ENCODE measurements around the gene GAPDHS. TPM values are rescaled to one million over a fixed set of nuclear protein-coding genes. Genes with fewer than 3 reads are reported as not detected.

GAPDHS gene
- total RNA-seq, 1 donor from 2014 or later: not detected

DNA sequence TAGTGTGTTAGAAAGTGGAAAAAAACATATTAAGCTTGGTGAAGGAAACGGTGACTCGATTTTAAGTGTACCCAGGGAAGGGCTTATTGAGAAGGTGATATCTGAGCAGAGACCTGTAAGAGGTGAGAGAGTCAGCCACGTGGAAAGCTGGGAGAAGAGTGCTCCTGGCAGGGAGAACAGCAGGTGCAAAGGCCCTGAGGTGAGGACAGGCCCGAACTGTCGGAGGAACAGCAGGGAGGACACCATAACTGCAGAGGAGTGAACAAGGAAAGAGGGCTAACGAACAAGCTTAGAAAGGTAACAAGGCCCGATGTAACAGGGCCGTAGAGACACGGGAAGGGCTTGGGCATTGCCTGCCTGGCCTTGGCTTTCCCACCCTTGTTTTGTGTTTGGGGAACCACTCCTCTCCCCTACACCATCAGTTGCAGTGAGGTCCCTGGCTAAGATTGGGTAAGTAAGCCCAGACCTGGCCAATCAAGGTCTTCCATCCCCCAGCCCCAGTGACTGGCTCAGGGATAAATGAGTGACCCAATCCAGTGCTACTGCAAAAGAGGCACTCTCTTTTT, 22.9 kb downstream of the GAPDHS start:
- no peak overlapping the region for H3K27ac Mint-ChIP-seq (ENCODE audit: unreplicated experiment)
- H3K9me3 Mint-ChIP-seq (ENCODE audit: unreplicated experiment): no peaks in the 10 kb centered on the region
- H3K27me3 Mint-ChIP-seq (ENCODE audit: unreplicated experiment): peaks cover 38% of the 10 kb centered on the region
- no peak overlapping the region for H3K4me3 Mint-ChIP-seq (ENCODE audit: unreplicated experiment)
- peaks cover 7% of the 10 kb centered on the region for H3K36me3 Mint-ChIP-seq (ENCODE audit: low read depth, unreplicated experiment)
- no peak for TF ChIP-seq CTCF (IDR thresholded peaks at IDR 0.05; ENCODE audit: unreplicated experiment)
- DNase-seq (ENCODE audit: low spot score): no peak
- peaks cover 3% of the 10 kb centered on the region for H3K4me1 Mint-ChIP-seq (ENCODE audit: unreplicated experiment)

DNA sequence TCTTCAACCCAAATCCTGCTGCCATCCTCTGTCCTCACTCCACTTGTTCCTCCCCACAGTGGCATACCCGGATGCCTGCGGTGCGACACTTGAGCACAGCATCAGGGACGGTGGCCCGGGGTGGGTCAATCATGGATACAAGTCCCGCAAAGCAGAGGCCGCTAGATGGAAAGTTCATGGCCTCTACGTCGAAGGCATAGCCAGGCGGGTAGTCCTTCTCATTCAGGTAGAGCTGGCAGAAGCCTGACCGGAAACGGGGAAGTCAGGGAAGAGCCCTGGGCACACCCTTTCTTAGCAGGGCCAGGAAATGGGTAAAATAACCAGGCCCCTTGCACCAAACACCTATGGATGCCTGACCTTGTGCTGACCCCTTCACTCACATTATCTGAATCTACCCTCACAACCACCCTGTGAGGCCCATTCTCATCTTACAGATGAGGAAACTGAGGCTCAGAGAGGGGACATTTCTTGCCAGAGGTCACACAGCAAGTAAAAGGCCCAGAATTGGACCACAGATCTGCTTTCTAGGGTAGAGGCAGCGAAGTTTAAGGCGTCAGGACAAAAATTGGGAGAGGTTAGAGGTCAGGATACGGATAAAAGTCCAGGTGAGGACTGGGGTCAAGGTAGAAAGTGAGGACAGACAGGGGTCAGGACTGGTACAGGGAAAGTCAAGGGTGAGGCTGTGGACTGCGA, 23.7 kb downstream of the GAPDHS start:
- H3K9me3 Mint-ChIP-seq (ENCODE audit: unreplicated experiment): no peaks in the 10 kb centered on the region
- DNase-seq (ENCODE audit: low spot score): no peak
- H3K27ac Mint-ChIP-seq (ENCODE audit: unreplicated experiment): no peak overlapping the region

DNA sequence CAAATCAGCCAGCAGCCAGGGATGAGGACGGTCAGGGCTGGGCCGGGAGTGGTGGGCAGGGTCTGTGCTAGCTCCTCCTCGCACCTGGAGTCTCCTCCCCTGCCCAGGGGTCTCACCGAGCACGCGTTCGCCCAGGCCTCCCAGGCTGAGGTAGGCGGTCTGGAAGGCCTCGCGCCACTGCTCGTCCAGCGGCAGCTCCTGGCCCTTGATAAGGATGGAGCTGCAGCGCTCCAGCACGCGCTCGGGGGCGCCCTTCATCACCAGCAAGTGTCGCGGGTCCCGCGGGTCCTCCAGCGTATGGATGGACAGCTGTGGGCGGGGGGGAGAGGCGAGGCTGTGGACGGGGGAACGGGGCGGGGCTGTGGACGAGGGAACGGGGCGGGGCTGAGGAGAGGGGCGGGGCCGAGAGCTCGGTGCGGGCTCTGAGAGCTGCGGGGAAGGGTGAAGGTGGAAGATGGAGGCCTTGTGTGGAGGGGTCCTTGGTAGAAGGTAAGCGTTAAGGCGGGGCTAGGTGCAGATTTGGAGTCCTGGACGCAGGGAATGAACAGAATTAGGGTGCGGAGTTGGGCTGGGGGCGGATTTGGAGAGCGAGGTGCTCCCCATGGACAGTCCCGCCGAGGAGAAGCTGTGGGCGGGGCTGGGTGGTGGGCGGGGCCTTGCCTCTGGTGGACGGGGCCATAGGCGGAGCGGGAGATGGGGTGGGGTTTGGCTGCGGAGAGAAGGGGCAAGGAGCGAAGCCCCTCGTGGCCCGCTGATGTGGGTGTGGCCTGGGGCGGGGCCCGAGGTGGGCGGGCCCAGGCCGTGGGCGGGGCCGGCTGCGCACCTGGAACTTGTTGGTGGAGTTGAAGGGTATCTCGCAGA, 24.5 kb downstream of the GAPDHS start:
- peak; percentile 71 for DNase-seq (ENCODE audit: low spot score)
- H3K9me3 Mint-ChIP-seq (ENCODE audit: unreplicated experiment): no peaks in the 10 kb centered on the region
- H3K27ac Mint-ChIP-seq (ENCODE audit: unreplicated experiment): no peak overlapping the region
- no peak for TF ChIP-seq CTCF (IDR thresholded peaks at IDR 0.05; ENCODE audit: unreplicated experiment)
- H3K4me1 Mint-ChIP-seq (ENCODE audit: unreplicated experiment): peaks cover 3% of the 10 kb centered on the region
- peaks cover 46% of the 10 kb centered on the region for H3K27me3 Mint-ChIP-seq (ENCODE audit: unreplicated experiment)
- peaks cover 4% of the 10 kb centered on the region for H3K36me3 Mint-ChIP-seq (ENCODE audit: low read depth, unreplicated experiment)
- peak overlapping the region; percentile 87 for H3K4me3 Mint-ChIP-seq (ENCODE audit: unreplicated experiment)

More for the DNA sequence above, 23.7 kb downstream of the GAPDHS start:
- Mint-ChIP-seq H3K4me1 (ENCODE audit: unreplicated experiment) (peaks cover 3% of the 10 kb centered on the region), H3K36me3 (ENCODE audit: low read depth, unreplicated experiment) (peaks cover 4% of the 10 kb centered on the region), H3K4me3 (ENCODE audit: unreplicated experiment) (peak overlapping the region; percentile 67), H3K27me3 (ENCODE audit: unreplicated experiment) (peaks cover 45% of the 10 kb centered on the region)
- TF ChIP-seq CTCF (IDR thresholded peaks at IDR 0.05; ENCODE audit: unreplicated experiment): no peak

- Mint-ChIP-seq H3K27ac (ENCODE audit: unreplicated experiment) (no peak overlapping the region), H3K27me3 (ENCODE audit: unreplicated experiment) (peaks cover 42% of the 10 kb centered on the region), H3K9me3 (ENCODE audit: unreplicated experiment) (no peaks in the 10 kb centered on the region), H3K4me3 (ENCODE audit: unreplicated experiment) (no peak overlapping the region), H3K4me1 (ENCODE audit: unreplicated experiment) (peaks cover 3% of the 10 kb centered on the region), H3K36me3 (ENCODE audit: low read depth, unreplicated experiment) (peaks cover 4% of the 10 kb centered on the region)
- TF ChIP-seq CTCF (IDR thresholded peaks at IDR 0.05; ENCODE audit: unreplicated experiment): no peak
- DNase-seq (ENCODE audit: low spot score): no peak
These were observed 25.4 kb downstream of the GAPDHS start for GRCh38 chr19:35558400-35559280.

Measured in endothelial cell (in vitro differentiated cells).